Measurements from ENCODE around the gene ZNF70.
"Not testable (repeated sequence)": the region's sequence is repeated elsewhere in the genome, so short reads cannot be mapped to it uniquely, and the experiment has no call there.

The ZNF70 gene

GRCh38 chr22:23744485-23744884 is 6.4 kb downstream of the ZNF70 start:
- H3K27me3 ChIP-seq (ENCODE audit: insufficient read depth, low read length): no peaks in the 10 kb centered on the region
- peaks cover 37% of the 10 kb centered on the region for H3K36me3 ChIP-seq (ENCODE audit: insufficient read depth, low read length)
- H3K9me3 ChIP-seq (ENCODE audit: low read length): peaks cover 2% of the 10 kb centered on the region
- no peak overlapping the region for H2AFZ ChIP-seq (ENCODE audit: low read depth, low read length)
- no peak overlapping the region for H3K4me3 ChIP-seq (ENCODE audit: low read length)
- H3K4me1 ChIP-seq (ENCODE audit: insufficient read depth, low read length): no peaks in the 10 kb centered on the region

GRCh38 chr22:23744001-23744400 is 6.9 kb downstream of the ZNF70 start:
- Histone ChIP-seq H3K4me1 (ENCODE audit: insufficient read depth, low read length) (no peaks in the 10 kb centered on the region), H3K27me3 (ENCODE audit: insufficient read depth, low read length) (no peaks in the 10 kb centered on the region), H2AFZ (ENCODE audit: low read depth, low read length) (no peak overlapping the region), H3K4me3 (ENCODE audit: low read length) (no peak overlapping the region), H3K36me3 (ENCODE audit: insufficient read depth, low read length) (peaks cover 37% of the 10 kb centered on the region), H3K9me3 (ENCODE audit: low read length) (peaks cover 2% of the 10 kb centered on the region)

GRCh38 chr22:23743303-23743705 is 7.6 kb downstream of the ZNF70 start:
- H3K9me3 ChIP-seq (ENCODE audit: low read length): peaks cover 2% of the 10 kb centered on the region
- no peak overlapping the region for H3K4me3 ChIP-seq (ENCODE audit: low read length)
- H3K27me3 ChIP-seq (ENCODE audit: insufficient read depth, low read length): no peaks in the 10 kb centered on the region
- H3K4me1 ChIP-seq (ENCODE audit: insufficient read depth, low read length): no peaks in the 10 kb centered on the region
- peaks cover 37% of the 10 kb centered on the region for H3K36me3 ChIP-seq (ENCODE audit: insufficient read depth, low read length)
- H2AFZ ChIP-seq (ENCODE audit: low read depth, low read length): no peak overlapping the region

GRCh38 chr22:23742505-23743264 is 8.2 kb downstream of the ZNF70 start:
- H2AFZ ChIP-seq (ENCODE audit: low read depth, low read length): no peak overlapping the region
- no peaks in the 10 kb centered on the region for H3K4me1 ChIP-seq (ENCODE audit: insufficient read depth, low read length)
- H3K4me3 ChIP-seq (ENCODE audit: low read length): no peak overlapping the region
- H3K36me3 ChIP-seq (ENCODE audit: insufficient read depth, low read length): peaks cover 37% of the 10 kb centered on the region
- H3K9me3 ChIP-seq (ENCODE audit: low read length): peaks cover 2% of the 10 kb centered on the region
- no peaks in the 10 kb centered on the region for H3K27me3 ChIP-seq (ENCODE audit: insufficient read depth, low read length)

GRCh38 chr22:23737696-23738095 is 13.2 kb downstream of the ZNF70 start:
- peaks cover 8% of the 10 kb centered on the region for H3K36me3 ChIP-seq (ENCODE audit: insufficient read depth, low read length)
- no peaks in the 10 kb centered on the region for H3K9me3 ChIP-seq (ENCODE audit: low read length)
- no peak overlapping the region for H3K4me3 ChIP-seq (ENCODE audit: low read length)
- no peak overlapping the region for H2AFZ ChIP-seq (ENCODE audit: low read depth, low read length)
- H3K4me1 ChIP-seq (ENCODE audit: insufficient read depth, low read length): no peaks in the 10 kb centered on the region
- no peaks in the 10 kb centered on the region for H3K27me3 ChIP-seq (ENCODE audit: insufficient read depth, low read length)

GRCh38 chr22:23728108-23728507 is 22.8 kb downstream of the ZNF70 start:
- H3K9me3 ChIP-seq (ENCODE audit: low read length); H3K27me3 ChIP-seq (ENCODE audit: insufficient read depth, low read length); H3K4me3 ChIP-seq (ENCODE audit: low read length); H3K4me1 ChIP-seq (ENCODE audit: insufficient read depth, low read length); H3K36me3 ChIP-seq (ENCODE audit: insufficient read depth, low read length); H2AFZ ChIP-seq (ENCODE audit: low read depth, low read length): not testable (repeated sequence)

- H2AFZ ChIP-seq (ENCODE audit: low read depth, low read length): no peak overlapping the region
- H3K4me1 ChIP-seq (ENCODE audit: insufficient read depth, low read length): no peaks in the 10 kb centered on the region
- no peaks in the 10 kb centered on the region for H3K36me3 ChIP-seq (ENCODE audit: insufficient read depth, low read length)
- peaks cover 2% of the 10 kb centered on the region for H3K27me3 ChIP-seq (ENCODE audit: insufficient read depth, low read length)
- H3K9me3 ChIP-seq (ENCODE audit: low read length): no peaks in the 10 kb centered on the region
- no peak overlapping the region for H3K4me3 ChIP-seq (ENCODE audit: low read length)
Observed at GRCh38 chr22:23722724-23723123, 28.2 kb downstream of the ZNF70 start.

GRCh38 chr22:23722160-23722559 is 28.8 kb downstream of the ZNF70 start:
- Histone ChIP-seq H3K4me3 (ENCODE audit: low read length) (no peak overlapping the region), H3K4me1 (ENCODE audit: insufficient read depth, low read length) (no peaks in the 10 kb centered on the region), H3K36me3 (ENCODE audit: insufficient read depth, low read length) (no peaks in the 10 kb centered on the region), H3K9me3 (ENCODE audit: low read length) (no peaks in the 10 kb centered on the region), H2AFZ (ENCODE audit: low read depth, low read length) (no peak overlapping the region), H3K27me3 (ENCODE audit: insufficient read depth, low read length) (peaks cover 2% of the 10 kb centered on the region)

- peaks cover 2% of the 10 kb centered on the region for H3K27me3 ChIP-seq (ENCODE audit: insufficient read depth, low read length)
Observed at GRCh38 chr22:23720855-23721254, 30.1 kb downstream of the ZNF70 start.

GRCh38 chr22:23718371-23719165 is 32.3 kb downstream of the ZNF70 start:
- Histone ChIP-seq H3K9me3 (ENCODE audit: low read length) (no peaks in the 10 kb centered on the region), H2AFZ (ENCODE audit: low read depth, low read length) (no peak overlapping the region), H3K4me1 (ENCODE audit: insufficient read depth, low read length) (peaks cover 7% of the 10 kb centered on the region), H3K36me3 (ENCODE audit: insufficient read depth, low read length) (peaks cover 5% of the 10 kb centered on the region), H3K27me3 (ENCODE audit: insufficient read depth, low read length) (no peaks in the 10 kb centered on the region), H3K4me3 (ENCODE audit: low read length) (no peak overlapping the region)

More at GRCh38 chr22:23720855-23721254, 30.1 kb downstream of the ZNF70 start:
- Histone ChIP-seq H3K9me3 (ENCODE audit: low read length) (no peaks in the 10 kb centered on the region), H3K36me3 (ENCODE audit: insufficient read depth, low read length) (no peaks in the 10 kb centered on the region), H3K4me1 (ENCODE audit: insufficient read depth, low read length) (peaks cover 6% of the 10 kb centered on the region), H3K4me3 (ENCODE audit: low read length) (no peak overlapping the region), H2AFZ (ENCODE audit: low read depth, low read length) (no peak overlapping the region)

GRCh38 chr22:23716811-23717801 is 33.8 kb downstream of the ZNF70 start:
- no peaks in the 10 kb centered on the region for H3K27me3 ChIP-seq (ENCODE audit: insufficient read depth, low read length)
- H3K4me3 ChIP-seq (ENCODE audit: low read length): peak overlapping the region; percentile 68
- no peaks in the 10 kb centered on the region for H3K9me3 ChIP-seq (ENCODE audit: low read length)
- peaks cover 10% of the 10 kb centered on the region for H3K36me3 ChIP-seq (ENCODE audit: insufficient read depth, low read length)
- H2AFZ ChIP-seq (ENCODE audit: low read depth, low read length): peak overlapping the region; percentile 78
- peaks cover 7% of the 10 kb centered on the region for H3K4me1 ChIP-seq (ENCODE audit: insufficient read depth, low read length)

GRCh38 chr22:23715806-23716375 is 35.0 kb downstream of the ZNF70 start:
- Histone ChIP-seq H3K9me3 (ENCODE audit: low read length) (no peaks in the 10 kb centered on the region), H3K27me3 (ENCODE audit: insufficient read depth, low read length) (no peaks in the 10 kb centered on the region), H3K4me1 (ENCODE audit: insufficient read depth, low read length) (peaks cover 7% of the 10 kb centered on the region), H2AFZ (ENCODE audit: low read depth, low read length) (no peak overlapping the region), H3K4me3 (ENCODE audit: low read length) (peak overlapping the region; percentile 68), H3K36me3 (ENCODE audit: insufficient read depth, low read length) (peaks cover 21% of the 10 kb centered on the region)

Data from neuron (in vitro differentiated cells).